HG02623 (cell line): ENCODE data around the gene NEUROD4.

Source experiments
- ATAC-seq: cut with Tn5 transposase; IDR thresholded peaks from one replicate; pipeline ENCODE4 v1.9.1; 2021; ENCODE audit warnings: moderate library complexity; ENCODE audit not compliant: unreplicated experiment

NEUROD4 gene

DNA sequence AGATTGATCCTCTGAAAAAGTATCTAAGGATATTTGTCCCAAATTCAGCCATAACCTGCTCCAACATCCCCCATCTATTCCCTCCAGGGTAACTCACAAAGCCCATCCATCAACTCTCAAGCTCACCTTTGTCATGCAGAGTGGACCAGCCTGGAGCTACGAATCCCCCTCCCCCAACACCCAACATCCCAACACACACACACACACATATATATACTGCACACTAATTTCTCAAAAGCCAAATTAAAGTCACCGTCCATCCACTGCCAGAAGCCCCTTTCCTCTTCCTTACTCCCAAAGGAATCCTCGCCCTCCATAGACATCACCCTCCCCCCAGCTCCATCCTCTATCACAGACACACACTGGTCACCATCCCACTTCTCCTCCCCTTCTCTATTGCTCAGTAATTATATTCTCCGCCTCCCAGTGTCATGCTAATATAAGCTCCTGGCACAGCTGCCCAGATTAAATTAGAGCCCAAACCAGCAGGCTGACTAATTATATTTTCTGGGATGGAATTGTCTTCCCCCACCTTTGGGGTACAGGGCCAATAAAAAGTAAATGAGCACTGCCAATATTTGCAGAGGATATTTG, 21.7 kb upstream of the NEUROD4 start:
- no peak for ATAC-seq

DNA sequence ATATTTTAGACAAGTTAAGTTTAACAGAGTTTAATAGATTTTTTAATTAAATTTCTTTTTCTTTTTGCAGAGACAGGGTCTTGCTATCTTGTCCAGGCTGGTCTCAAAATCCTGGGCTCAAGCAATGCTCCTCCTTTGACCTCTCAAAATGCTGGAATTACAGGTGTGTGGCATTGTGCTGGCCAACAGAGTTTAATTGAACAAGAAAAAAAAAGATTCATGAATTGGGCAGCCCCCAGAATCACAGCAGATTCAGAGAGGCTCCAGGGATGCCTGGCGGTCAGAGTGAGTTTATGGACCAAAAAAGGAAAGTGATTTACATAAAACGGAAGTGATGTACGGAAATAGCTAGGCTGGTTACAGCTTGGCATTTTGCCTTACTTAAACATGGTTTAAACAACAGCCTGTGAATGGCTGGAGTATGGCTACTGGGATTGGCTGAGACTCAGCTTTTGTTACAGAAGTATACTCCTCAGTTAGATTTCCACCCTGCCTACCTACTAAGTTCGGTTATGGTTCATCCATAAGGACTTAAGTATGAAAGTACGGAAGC, 20.7 kb upstream of the NEUROD4 start:
- ATAC-seq: no peak

DNA sequence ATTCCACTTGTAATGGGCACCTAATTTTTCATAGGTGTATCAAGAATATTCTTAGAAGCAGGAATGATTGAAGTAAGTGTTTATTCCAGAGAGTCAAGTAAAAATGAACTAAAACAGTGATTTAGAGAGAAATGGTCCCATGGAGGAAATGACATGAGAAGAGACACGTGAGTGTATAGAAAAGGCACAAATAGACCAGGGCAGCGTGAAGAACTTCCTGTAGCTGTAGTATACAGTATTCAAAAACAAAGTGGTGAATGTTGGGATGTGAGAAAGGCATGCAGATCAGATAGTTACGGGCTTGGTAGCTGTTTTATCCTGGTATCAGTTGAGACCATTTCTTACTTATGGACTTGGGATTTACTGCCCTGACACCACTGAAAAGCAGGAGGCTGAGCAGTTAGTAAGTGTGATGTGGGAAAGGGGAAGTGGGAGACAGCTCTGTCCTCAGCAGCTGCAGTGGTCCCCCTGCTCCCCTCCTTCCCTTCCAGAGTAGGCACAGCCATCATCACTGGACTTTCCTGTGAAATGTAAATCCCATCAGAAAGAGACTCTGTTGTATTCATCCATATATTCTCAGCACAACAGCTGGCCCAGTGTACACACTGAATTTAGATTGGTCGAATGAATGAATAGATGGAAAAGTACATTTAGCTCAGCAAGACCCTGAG, 18.4 kb upstream of the NEUROD4 start:
- ATAC-seq: no peak

DNA sequence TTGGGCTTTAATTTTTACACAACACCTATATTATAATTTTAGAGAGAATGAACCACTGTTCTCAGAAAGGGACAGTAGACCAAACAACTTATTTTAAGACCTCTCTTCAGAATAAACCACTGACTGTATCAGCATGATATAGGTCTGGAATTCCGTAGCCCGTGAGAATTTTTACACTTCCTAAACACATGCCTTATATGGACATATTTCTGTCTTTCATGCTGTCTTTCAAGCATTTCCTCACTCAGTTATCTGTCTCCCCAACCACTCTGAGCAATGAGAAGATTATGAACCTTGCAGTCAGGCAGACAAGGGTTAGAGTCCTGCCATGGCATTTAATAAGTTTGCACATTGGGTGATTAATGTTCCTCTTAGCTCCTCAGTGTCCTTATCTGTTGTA, 17.4 kb upstream of the NEUROD4 start:
- ATAC-seq: no peak

DNA sequence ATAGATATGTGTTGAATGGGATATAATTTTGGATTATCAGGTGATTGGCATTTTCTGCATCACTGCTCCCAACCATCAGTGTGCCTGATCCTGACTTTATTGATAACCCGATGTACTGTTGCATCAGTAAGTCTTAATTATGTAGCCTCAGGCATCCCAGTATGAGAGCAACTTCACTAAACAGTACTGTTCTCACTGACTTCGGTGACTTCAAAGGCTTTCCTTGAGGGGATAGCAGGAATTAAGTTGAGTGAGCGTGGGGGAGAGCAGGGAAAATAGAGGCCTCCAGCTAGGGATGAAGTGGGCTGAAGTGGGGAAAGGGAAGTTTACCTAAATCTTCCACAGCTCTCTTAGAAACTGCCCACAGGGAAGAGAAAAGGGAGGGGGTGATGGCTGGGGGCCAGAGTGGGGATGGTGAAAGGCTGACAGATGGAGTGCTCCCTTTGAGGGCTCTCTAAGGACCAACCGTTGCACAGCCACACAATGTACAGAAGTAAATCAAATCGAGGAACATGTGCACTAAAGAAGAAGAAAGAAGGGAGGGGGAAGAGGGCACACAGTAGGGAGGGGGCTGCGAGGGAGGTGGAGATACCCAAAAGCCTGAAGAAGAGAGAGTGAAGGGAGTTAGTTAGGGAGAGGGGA, 10.7 kb upstream of the NEUROD4 start:
- no peak for ATAC-seq

DNA sequence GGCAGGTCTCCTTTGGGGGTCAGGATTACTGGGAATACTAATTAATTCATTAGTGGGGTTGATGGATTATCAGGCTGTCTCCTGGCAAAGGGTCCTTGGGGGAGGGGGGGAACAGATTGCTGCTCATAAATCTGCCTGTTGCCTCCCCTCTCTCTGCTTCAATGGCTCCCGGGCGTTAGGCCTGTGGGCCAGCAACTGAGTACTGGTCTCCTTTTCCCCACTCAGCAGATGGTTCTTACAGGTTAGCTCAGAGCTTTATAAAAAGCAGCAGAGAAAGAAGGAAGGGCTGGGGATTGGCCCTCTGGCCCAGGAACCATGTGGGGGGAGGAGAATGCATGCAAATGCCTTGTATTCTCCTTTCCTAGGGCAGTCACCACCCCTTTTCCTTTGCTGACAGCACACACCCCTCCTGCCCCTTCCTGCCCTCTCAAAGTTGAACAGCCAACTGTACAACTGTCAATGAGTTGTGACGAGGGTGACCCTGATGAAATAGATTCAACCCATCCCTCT, 2.3 kb upstream of the NEUROD4 start:
- ATAC-seq: no peak

DNA sequence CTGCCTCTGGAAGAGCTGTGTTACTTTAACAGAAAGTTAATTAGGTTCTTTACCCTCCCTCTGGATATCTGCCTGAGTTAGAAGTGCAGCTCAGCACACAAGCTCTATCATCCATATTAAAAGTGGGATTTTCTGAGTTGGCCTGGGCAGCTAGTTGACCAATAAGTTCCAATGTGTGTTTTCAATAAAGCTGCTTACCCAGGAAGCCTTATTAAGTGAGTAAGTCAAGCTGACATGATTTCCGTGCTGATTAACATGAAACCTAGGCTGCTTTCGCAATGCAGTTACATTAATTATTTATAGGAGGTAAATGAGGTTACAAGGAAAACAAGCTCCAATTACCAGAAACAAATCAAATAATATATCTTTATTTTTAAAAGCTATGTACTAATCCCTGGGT, 4.8 kb downstream of the NEUROD4 start:
- ATAC-seq: no peak

DNA sequence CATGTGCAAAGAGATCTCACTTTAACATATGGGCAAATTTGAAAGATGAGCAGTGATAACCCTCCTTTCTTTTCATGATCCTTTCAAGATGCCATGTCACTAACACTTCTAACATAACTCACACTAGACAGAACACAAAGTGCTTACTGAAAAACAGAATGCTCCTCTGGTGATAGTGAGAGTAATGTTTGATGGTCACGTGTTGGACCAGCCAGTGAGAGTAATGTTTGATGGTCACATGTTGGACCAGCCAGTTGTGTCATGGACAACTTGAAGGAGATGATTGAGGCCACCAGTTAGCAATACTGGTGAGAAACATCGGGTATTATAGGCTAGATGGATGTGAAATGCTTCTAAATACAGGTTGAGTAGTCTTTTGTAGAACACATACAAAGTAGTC, 5.7 kb downstream of the NEUROD4 start:
- ATAC-seq: no peak

DNA sequence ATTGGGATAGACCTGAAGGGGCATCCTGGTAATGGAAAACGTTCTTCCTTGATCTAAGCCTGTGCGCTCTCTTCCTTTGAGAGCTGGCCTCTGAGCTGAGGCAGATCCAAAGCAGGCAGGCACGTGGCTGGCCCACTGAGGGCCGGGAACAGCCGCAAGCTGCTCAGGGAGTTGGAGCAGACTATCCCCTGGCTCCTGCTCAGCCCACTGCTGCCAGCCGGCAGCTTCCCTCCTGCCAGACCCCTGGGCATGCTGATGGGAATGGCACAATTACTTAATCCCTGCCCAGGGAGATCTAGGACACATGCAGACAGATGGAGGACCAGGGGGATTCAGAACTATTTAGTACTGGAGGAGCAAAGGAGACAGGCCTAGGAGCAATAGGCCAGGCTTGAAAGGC, 14.4 kb downstream of the NEUROD4 start:
- ATAC-seq: no peak

DNA sequence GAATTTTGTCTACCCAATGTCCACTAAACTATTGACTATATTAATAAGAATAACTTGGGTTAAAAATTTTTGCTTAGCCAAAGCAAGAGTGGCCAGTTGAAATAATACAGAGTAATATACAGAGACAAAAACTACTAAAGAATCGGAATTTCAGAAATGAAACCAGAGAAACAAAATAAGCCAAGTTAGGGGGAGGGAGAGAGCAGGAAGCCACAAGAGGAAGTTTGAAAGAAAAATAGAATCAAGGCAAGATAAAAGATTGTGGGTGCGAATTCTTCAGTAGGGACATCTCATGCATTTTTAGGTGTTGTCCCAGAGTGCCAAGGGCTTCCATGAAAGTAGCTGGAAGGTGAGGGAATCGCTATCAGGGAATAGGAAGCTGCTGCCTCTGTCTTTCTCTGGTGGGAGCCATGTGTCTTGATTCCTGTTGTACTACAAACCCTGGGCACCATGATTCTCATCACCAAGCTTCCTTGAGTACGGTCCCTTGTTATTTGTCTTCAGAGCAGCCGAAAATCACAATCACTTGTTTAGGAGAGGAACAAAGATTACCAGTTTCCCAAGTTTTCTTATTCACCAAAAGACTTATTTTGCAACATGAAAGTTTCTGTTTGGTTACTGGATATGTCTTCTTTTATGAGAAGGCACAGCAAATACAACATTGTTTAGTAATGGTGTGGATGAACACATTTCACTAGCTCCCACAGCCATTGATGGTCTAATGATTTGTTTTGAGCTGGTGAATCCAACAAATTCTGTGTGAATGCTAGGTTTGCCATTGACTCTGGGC, 16.7 kb downstream of the NEUROD4 start:
- ATAC-seq: no peak

DNA sequence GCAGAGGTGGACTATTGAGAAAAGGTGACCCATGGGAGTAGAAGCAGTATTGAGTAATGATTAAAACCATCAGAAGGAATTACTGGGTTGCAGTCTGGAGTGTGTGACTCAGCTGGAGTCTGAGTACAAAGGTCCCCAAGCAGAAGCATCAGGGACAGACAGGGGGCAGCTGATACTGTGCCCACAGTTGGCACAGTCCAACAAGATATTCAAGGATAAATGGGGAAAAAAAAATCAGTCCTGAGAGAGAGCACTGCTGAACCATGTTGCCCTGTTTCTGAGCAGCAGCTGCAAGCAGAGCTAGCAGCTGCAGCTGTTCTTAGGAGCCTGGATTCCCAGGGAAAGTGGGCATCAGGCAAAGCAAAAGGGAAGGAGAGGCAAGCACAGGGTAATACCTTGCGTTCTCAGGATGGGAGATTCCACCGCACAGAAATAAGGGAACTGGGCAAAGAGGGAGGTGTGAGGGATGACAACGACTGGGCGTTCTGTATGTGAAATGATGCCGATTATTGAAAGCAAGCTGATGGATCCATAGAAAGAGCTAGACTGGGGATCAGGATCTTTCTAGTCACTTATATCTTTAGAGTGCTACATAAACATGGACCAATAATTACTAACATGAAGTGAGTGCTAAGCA, 17.7 kb downstream of the NEUROD4 start:
- ATAC-seq: no peak

DNA sequence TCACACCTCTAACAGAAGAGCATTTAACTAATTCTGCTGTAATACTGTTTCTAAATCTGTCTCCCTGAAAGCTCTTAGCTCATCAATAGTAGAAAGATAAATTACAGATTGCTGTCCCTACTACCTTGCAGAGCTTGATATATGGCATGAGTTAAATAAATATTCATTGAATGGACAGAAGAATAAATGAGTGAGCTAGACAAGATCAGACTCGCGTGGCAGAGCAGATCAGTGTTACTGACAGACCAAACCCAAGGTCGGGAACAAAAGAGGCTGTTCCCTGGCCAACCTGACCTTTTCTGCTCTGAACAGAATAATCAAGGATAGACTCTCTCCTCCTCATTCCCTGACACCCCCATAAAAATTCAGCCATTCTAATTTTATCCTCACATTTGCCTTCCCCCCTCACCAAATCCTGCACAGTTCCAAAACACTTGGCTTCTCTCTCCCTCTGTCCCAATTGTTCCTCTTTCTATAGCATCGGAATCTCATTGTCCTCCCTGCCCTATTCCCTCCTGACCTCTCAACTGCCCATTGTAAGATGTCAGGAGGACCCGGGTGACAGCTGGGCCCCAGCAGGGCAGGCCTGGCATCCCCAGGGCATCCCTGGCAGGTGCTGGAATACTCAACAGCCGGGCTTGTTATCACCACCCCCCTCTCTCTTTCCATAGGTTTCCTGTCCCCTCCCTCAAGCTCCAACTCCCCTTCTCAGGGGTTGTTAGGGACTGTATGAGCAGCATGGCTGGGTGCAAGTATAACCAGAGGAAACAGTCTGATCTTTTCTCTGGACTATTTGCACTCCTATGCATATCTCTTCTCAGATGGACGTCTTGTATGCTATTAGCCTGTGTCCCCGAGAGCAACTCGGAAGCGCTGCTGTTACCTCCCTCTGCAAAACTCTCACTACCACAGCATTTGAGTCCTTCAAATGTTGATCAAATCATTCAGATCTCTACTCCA, 19.9 kb downstream of the NEUROD4 start:
- no peak for ATAC-seq

DNA sequence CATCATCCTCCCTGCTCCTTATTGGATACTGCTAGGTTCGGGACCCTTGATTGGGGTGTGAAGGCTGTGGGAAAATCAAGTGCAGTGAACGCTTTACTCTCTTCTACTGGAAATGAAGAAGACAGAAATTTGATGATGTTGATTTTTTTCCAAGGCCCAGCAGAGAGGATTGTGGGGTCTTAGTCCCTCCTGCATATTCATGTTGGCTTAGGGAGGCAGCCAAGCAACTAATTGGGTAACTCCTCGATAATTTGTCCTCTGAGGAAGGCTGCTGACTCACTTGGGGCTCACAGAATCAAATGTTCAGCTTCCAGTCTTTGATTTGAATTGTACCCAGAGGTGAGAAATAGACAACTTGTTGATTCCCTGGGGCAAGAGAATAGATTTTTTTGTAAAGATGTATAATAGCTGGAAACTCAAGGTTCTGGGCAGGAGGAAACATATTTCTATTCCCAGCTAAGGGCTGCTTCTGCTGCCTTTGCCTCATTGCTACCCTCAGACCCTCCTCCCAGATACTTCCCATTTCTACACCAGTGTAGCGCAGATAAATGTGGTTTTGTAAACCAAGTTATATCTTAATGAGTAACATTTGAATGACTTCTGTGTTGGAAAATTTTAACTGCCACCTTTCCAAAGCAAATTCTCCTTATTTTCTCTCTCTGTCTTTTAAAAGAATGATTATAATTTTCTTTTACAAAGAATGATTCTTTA, 21.7 kb downstream of the NEUROD4 start:
- no peak for ATAC-seq

DNA sequence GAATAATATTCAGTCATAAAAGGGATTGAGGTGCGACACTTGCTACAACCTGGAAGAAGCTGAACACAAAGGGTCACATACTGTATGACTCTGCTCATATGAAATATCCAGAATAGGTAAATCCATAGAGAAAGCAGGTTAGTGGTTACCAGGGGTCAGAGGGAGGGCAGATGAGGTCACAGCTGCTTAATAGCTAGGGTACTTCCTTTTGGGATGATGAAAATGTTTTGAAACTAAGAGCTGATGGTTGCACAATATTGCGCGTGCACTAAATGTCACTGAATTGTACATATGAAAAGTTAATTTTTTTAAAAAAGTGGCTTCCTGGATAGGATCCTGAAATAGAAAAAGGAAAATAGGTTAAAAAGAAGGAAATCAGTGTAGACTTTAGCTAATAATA, 23.8 kb downstream of the NEUROD4 start:
- ATAC-seq: no peak

DNA sequence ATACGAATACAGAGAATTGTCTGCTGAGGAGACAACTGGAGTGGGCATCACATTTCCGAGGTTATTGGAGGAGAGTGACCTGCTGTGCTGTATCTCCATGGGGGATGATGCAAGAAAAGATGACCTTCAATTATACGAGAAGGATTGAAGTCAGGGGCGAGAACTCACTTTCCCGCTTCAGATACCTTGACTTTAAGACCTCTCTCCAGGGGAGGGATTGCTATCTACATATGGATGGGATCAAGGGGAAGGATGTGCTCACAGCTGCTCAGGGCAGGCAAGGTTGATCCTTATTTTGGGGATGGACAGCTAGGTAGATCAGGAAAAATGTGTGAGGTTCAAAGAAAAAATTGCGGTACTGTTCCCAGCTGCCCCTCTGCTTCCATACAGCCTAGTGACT, 24.4 kb downstream of the NEUROD4 start:
- no peak for ATAC-seq

DNA sequence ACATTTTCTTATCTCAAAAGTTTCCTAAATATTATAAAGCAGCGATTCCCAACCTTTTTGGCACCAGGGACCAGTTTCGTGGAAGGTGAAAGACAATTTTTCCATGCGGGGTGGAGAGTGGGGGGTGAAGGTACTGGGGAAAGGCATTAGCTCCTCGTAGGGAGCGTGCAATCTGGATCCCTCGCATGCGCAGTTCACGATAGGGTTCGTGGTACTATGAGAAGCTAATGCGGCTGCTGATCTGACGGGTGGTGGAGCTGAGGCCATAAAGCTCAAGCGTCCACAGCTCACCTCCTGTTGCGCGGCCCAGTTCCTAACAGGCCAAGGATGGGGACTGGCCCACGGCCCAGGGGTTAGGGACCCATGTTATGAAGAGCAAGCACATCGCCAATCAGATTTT, 29.9 kb downstream of the NEUROD4 start:
- no peak for ATAC-seq

DNA sequence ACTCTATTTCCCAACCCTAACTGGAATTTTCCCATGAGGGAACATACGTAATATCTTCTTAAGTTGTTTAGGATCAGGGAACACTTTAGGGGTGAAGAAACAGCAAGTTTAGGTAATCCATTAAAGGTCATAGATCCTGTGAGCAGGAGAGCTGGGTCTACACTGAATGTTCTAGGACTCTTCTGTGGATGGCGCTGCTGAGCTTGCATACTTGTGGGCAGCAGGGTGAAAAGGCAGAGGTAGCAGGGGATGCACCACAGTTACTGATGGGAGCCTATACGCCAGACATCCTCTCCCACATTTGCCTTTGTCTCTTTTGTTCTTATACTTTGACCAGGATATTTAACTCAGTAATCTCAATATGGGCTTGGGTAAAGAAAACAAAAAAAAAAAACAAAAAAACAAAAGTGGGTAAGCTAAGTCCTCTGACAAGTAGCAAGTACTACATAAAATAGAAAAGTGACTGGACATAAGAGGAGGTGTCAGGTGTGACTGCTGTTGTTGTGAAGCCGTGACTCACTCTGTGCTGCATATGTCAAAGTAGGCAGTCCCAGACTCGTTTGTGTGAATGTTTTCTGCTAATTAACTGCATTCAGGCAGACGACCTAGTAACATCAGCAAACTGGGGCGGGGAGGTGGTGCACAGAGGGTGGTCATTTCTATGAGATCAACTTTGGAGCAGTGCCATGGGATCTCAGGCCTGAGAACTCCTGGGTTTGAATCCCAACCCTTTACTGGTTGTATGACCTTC, 31.6 kb downstream of the NEUROD4 start:
- no peak for ATAC-seq

DNA sequence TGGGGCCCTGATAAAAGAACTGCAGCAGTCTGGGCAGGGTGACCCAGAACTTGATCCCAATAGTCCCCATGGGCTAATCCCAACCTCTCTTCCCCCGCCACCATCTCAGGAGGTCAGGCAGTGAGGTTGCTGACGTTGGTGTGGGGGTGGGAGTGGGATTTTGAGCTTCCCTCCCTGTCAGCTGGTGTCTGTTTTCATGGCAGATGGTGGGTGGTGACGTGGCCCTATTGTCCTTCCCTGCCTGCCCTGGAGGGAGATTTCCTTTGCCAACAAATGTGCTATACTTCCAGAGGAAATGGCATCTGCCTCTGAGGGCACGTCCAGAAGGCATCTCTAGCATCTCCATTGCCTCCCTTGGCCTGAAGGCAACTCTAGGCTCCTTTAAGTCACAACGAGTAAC, 37.7 kb downstream of the NEUROD4 start:
- no peak for ATAC-seq
